ENCODE results near the gene POM121L2.

DNA sequence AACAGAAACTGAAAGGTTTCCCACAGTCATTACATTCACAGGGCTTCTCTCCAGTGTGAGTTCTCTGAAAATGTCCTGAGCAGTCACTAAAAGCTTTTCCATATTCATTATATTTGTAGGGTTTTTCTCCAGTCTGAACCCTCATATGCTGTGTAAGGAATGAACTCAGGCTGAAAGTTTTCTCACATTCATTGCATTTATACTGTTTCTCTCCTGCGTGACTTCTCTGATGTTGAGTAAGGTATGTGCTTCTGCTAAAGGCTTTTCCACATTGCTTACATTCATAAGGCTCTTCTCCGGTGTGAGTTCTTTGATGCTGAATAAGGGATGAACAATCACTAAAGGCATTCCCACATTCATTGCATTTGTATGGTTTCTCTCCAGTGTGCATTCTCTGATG, 46.7 kb upstream of the POM121L2 start:
- TF ChIP-seq, protein P1, sequence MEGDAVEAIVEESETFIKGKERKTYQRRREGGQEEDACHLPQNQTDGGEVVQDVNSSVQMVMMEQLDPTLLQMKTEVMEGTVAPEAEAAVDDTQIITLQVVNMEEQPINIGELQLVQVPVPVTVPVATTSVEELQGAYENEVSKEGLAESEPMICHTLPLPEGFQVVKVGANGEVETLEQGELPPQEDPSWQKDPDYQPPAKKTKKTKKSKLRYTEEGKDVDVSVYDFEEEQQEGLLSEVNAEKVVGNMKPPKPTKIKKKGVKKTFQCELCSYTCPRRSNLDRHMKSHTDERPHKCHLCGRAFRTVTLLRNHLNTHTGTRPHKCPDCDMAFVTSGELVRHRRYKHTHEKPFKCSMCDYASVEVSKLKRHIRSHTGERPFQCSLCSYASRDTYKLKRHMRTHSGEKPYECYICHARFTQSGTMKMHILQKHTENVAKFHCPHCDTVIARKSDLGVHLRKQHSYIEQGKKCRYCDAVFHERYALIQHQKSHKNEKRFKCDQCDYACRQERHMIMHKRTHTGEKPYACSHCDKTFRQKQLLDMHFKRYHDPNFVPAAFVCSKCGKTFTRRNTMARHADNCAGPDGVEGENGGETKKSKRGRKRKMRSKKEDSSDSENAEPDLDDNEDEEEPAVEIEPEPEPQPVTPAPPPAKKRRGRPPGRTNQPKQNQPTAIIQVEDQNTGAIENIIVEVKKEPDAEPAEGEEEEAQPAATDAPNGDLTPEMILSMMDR (IDR thresholded peaks at IDR 0.05; ENCODE audit: extremely low read depth in 1 of 2, insufficient read depth in 1 of 2, low read depth in 1 of 2, low read length in 2 of 2) = no peak
- TF ChIP-seq POLR2A (IDR thresholded peaks at IDR 0.05; ENCODE audit: low read depth, low read length) (no peak), POLR2AphosphoS5 (IDR thresholded peaks at IDR 0.05; ENCODE audit: insufficient read depth, low read depth, low read length) (no peak), EZH2 (IDR thresholded peaks at IDR 0.05; ENCODE audit: borderline replicate concordance, low read depth, low read length, severe bottlenecking) (no peak), FOS (IDR thresholded peaks at IDR 0.05; ENCODE audit: borderline replicate concordance, insufficient read depth, low read length) (no peak)
- TF ChIP-seq, protein P2, sequence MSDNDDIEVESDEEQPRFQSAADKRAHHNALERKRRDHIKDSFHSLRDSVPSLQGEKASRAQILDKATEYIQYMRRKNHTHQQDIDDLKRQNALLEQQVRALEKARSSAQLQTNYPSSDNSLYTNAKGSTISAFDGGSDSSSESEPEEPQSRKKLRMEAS (IDR thresholded peaks at IDR 0.05; ENCODE audit: insufficient read depth, insufficient read length) = no peak
